Keratinocyte (primary cell): ENCODE data around the gene ITSN1. TPM values are rescaled to one million over a fixed set of nuclear protein-coding genes. Genes with fewer than 3 reads are reported as not detected.

Experiments used
- DNase-seq: peaks from one replicate; pipeline ENCODE4 v3.0.0-alpha.2; 2011; ENCODE audit warnings: low read depth, missing footprints, low spot score
- FAIRE-seq: peaks from 2 replicates; lab custom pipeline; 2011; peaks lifted over from hg19 to GRCh38; lab: Jason Lieb, UNC
- H2AFZ ChIP-seq: 2 replicates; pipeline ENCODE4 v1.6.0; 2012; ENCODE audit warnings: low read length, control low read depth, inconsistent platforms; ENCODE audit not compliant: control insufficient read depth
- H3K27ac ChIP-seq: 2 replicates; pipeline ENCODE4 v1.5.1; 2011; ENCODE audit warnings: low read length; ENCODE audit not compliant: control insufficient read depth, insufficient read depth
- H3K27me3 ChIP-seq: 3 replicates; pipeline ENCODE4 v1.6.0; 2011; ENCODE audit warnings: low read length; ENCODE audit not compliant: control insufficient read depth, insufficient read depth; ENCODE audit errors: extremely low read depth
- H3K36me3 ChIP-seq, 2 experiments: 2 replicates in 1 of 2; 3 replicates in 1 of 2; pipeline ENCODE4 v1.5.1; 2011; ENCODE audit warnings: low read length in 2 of 2, mild to moderate bottlenecking in 1 of 2; ENCODE audit not compliant: control insufficient read depth in 2 of 2, insufficient read depth in 2 of 2; ENCODE audit errors: extremely low read depth in 1 of 2
- H3K4me1 ChIP-seq: 3 replicates; pipeline ENCODE4 v1.5.1; 2011; ENCODE audit warnings: low read length; ENCODE audit not compliant: control insufficient read depth, insufficient read depth; ENCODE audit errors: extremely low read depth
- H3K4me2 ChIP-seq: 3 replicates; pipeline ENCODE4 v1.6.0; 2011; ENCODE audit warnings: low read depth, low read length; ENCODE audit not compliant: control insufficient read depth, insufficient read depth; ENCODE audit errors: extremely low read depth
- H3K4me3 ChIP-seq, 3 experiments: fragments of 200-600 bp in 1 of 3; sonication (generic) in 1 of 3; 2 replicates in 2 of 3; 3 replicates in 1 of 3; pipeline ENCODE4 v1.5.1; 2011 to 2016; ENCODE audit warnings: low read length in 3 of 3, mild to moderate bottlenecking in 3 of 3, control low read depth in 2 of 3, inconsistent platforms in 1 of 3, low read depth in 1 of 3, mixed read lengths in 1 of 3, mixed run types in 1 of 3, moderate library complexity in 1 of 3; ENCODE audit not compliant: control insufficient read depth in 2 of 3, insufficient read depth in 2 of 3; ENCODE audit errors: extremely low read depth in 1 of 3
- H3K79me2 ChIP-seq: 2 replicates; pipeline ENCODE4 v1.6.0; 2012; ENCODE audit warnings: low read length; ENCODE audit not compliant: control insufficient read depth, insufficient read depth
- H3K9ac ChIP-seq: 3 replicates; pipeline ENCODE4 v1.6.0; 2011; ENCODE audit warnings: low read length; ENCODE audit not compliant: control insufficient read depth, insufficient read depth; ENCODE audit errors: extremely low read depth
- H3K9me1 ChIP-seq: 3 replicates; pipeline ENCODE4 v1.6.0; 2011; ENCODE audit warnings: low read length; ENCODE audit not compliant: control insufficient read depth, insufficient read depth; ENCODE audit errors: extremely low read depth
- H3K9me3 ChIP-seq: 2 replicates; pipeline ENCODE4 v1.5.1; 2012; ENCODE audit warnings: low read depth, low read length; ENCODE audit not compliant: control insufficient read depth
- H4K20me1 ChIP-seq: 3 replicates; pipeline ENCODE4 v1.6.0; 2011; ENCODE audit warnings: low read length; ENCODE audit not compliant: control insufficient read depth, insufficient read depth; ENCODE audit errors: extremely low read depth
- CTCF ChIP-seq, 3 experiments: IDR thresholded peaks in 1 of 3; conservative IDR thresholded peaks in 1 of 3; optimal IDR thresholded peaks in 1 of 3; 2 replicates in 2 of 3; 3 replicates in 1 of 3; pipeline versions ENCODE3 to v1.5.1; 2011; ENCODE audit warnings: low read length in 3 of 3, mild to moderate bottlenecking in 3 of 3, moderate library complexity in 2 of 3, control low read depth in 1 of 3, inconsistent platforms in 1 of 3; ENCODE audit not compliant: insufficient read depth in 2 of 3; ENCODE audit errors: extremely low read depth in 1 of 3
- EZH2 ChIP-seq: IDR thresholded peaks from one replicate; pipeline ENCODE4 v1.6.1; 2012; ENCODE audit warnings: inconsistent platforms, mild to moderate bottlenecking, low read length, moderate library complexity
- dilution Hi-C: fragments of 300-500 bp; cut with MboI; formaldehyde crosslinking; loops from one replicate; pipeline ENCODE4 v1.7.0; 2020; ENCODE audit warnings: low sequenced_read_pairs; ENCODE audit not compliant: extremely low pct_ligation_motif_present
- polyA plus RNA-seq, 5 experiments: library from polyadenylated mRNA; depleted of rRNA in 3 of 5; stranded (reverse) in 3 of 5; stranded (forward) in 1 of 5; unstranded in 1 of 5; fragments of >200 nt; gene quantifications; 1 replicate in 1 of 5; 2 replicates in 3 of 5; 3 replicates in 1 of 5; pipeline versions ENCODE4 v1.2.1 to v1.2.3, GENCODE V29; 2011 to 2012; ENCODE audit warnings: missing spikeins in 2 of 5, low read depth in 1 of 5, low replicate concordance in 1 of 5

Gene ITSN1
- polyA plus RNA-seq, 1 donor (not counting 4 experiments of a cell fraction or from before 2014, with no cell fraction given): 34.3 TPM

GRCh38 chr21:33914188-33914587 is 271.9 kb downstream of the ITSN1 start:
- no peak for DNase-seq
- Histone ChIP-seq H2AFZ (no peak overlapping the region), H3K9me3 (no peaks in the 10 kb centered on the region), H3K9ac (peak overlapping the region; percentile 98), H3K79me2 (peaks cover 26% of the 10 kb centered on the region), H3K4me1 (peaks cover 14% of the 10 kb centered on the region), H3K4me2 (peak overlapping the region; percentile 84), H3K4me3 (peak overlapping the region in 2 of 3 experiments; percentile 15 to 98), H3K36me3 (peaks cover 6 to 25% of the 10 kb centered on the region in 2 experiments), H3K27ac (peak overlapping the region; percentile 91), H4K20me1 (no peaks in the 10 kb centered on the region), H3K27me3 (no peaks in the 10 kb centered on the region), H3K9me1 (no peaks in the 10 kb centered on the region)
- no peak for FAIRE-seq
- TF ChIP-seq EZH2 (no peak), CTCF (optimal IDR thresholded peaks at IDR 0.05 in 1 of 3, IDR thresholded peaks at IDR 0.05 in 1 of 3, conservative IDR thresholded peaks at IDR 0.05 in 1 of 3; ENCODE audit: extremely low read depth in 1 of 3, insufficient read depth in 2 of 3, low read length in 3 of 3) (no peak)
- dilution Hi-C loops: no loop called here

GRCh38 chr21:33915368-33916199 is 273.3 kb downstream of the ITSN1 start, which contains the start of gene ATP5PO:
Gene ATP5PO (minus strand): TSS chr21:33915804. CDS start chr21:33915763, 41 bp downstream.
- Histone ChIP-seq H3K79me2 (peaks cover 26% of the 10 kb centered on the region), H3K36me3 (peaks cover 1 to 14% of the 10 kb centered on the region in 2 experiments), H3K9ac (peak within 1 kb of the TSS; percentile 98), H3K9me1 (no peaks in the 10 kb centered on the region), H3K27me3 (no peaks in the 10 kb centered on the region), H2AFZ (peak within 1 kb of the TSS; percentile 98), H4K20me1 (no peaks in the 10 kb centered on the region), H3K9me3 (no peaks in the 10 kb centered on the region), H3K4me2 (peak within 1 kb of the TSS; percentile 89), H3K4me1 (peaks cover 14% of the 10 kb centered on the region), H3K4me3 (peak within 1 kb of the TSS; percentile 85 to 98 (median 97)), H3K27ac (peak within 1 kb of the TSS; percentile 91)
- dilution Hi-C loops: no loop called here
- DNase-seq (peak; percentile 84), FAIRE-seq (peak; percentile 75)
- TF ChIP-seq EZH2 (no peak), CTCF (optimal IDR thresholded peaks at IDR 0.05 in 1 of 3, IDR thresholded peaks at IDR 0.05 in 1 of 3, conservative IDR thresholded peaks at IDR 0.05 in 1 of 3; ENCODE audit: extremely low read depth in 1 of 3, insufficient read depth in 2 of 3, low read length in 3 of 3) (no peak)
